ENCODE results near the gene POC1B. TPM values are rescaled to one million over a fixed set of nuclear protein-coding genes. Genes with fewer than 3 reads are reported as not detected.

Gene POC1B
- polyA plus RNA-seq, 1 donor from 2014 or later: 10.0 TPM

- no peak overlapping the region for H3K4me2 ChIP-seq (ENCODE audit: low read length)
- H3K9ac ChIP-seq (ENCODE audit: low read length): no peak overlapping the region
- TF ChIP-seq SMC3 (conservative IDR thresholded peaks at IDR 0.05; ENCODE audit: poor library complexity): peak; percentile 87
- TF ChIP-seq CTCF (IDR thresholded peaks at IDR 0.05; ENCODE audit: poor library complexity, severe bottlenecking): peak; percentile 85
- no peak for TF ChIP-seq REST (IDR thresholded peaks at IDR 0.05; ENCODE audit: borderline replicate concordance)
- TF ChIP-seq RAD21 (conservative IDR thresholded peaks at IDR 0.05): peak; percentile 90
- H3K36me3 ChIP-seq (ENCODE audit: insufficient read depth, low read length): no peaks in the 10 kb centered on the region
- H3K27me3 ChIP-seq (ENCODE audit: insufficient read depth, low read depth, low read length): no peaks in the 10 kb centered on the region
- no peaks in the 10 kb centered on the region for H4K20me1 ChIP-seq (ENCODE audit: insufficient read depth)
- no peaks in the 10 kb centered on the region for H3F3A ChIP-seq (ENCODE audit: insufficient read depth, low read length, poor library complexity, severe bottlenecking)
- H3K9me3 ChIP-seq (ENCODE audit: low read length): no peaks in the 10 kb centered on the region
- H3K9me2 ChIP-seq (ENCODE audit: insufficient read depth, low read length): no peaks in the 10 kb centered on the region
- H3K79me2 ChIP-seq (replicated peaks; ENCODE audit: insufficient read depth, low read length): no peaks in the 10 kb centered on the region
- H3K4me3 ChIP-seq (ENCODE audit: low read length): no peak overlapping the region
- no peak overlapping the region for H3K27ac ChIP-seq (ENCODE audit: low read length)
- H2AFZ ChIP-seq (ENCODE audit: low read depth, low read length): no peak overlapping the region
Measured at GRCh38 chr12:89542912-89543592, 17.2 kb upstream of the POC1B start.

- Histone ChIP-seq H2AFZ (ENCODE audit: low read depth, low read length) (no peak overlapping the region), H3K9me2 (ENCODE audit: insufficient read depth, low read length) (no peaks in the 10 kb centered on the region), H3K27me3 (ENCODE audit: insufficient read depth, low read depth, low read length) (no peaks in the 10 kb centered on the region), H3K36me3 (ENCODE audit: insufficient read depth, low read length) (no peaks in the 10 kb centered on the region), H3K27ac (ENCODE audit: low read length) (no peak overlapping the region), H3K4me2 (ENCODE audit: low read length) (no peak overlapping the region), H3K9me3 (ENCODE audit: low read length) (no peaks in the 10 kb centered on the region), H3F3A (ENCODE audit: insufficient read depth, low read length, poor library complexity, severe bottlenecking) (no peaks in the 10 kb centered on the region), H4K20me1 (ENCODE audit: insufficient read depth) (no peaks in the 10 kb centered on the region), H3K4me3 (ENCODE audit: low read length) (no peak overlapping the region), H3K79me2 (replicated peaks; ENCODE audit: insufficient read depth, low read length) (no peaks in the 10 kb centered on the region), H3K9ac (ENCODE audit: low read length) (no peak overlapping the region)
- no peak for TF ChIP-seq EP300 (conservative IDR thresholded peaks at IDR 0.05; ENCODE audit: poor library complexity, severe bottlenecking)
- no peak for TF ChIP-seq EZH2 (IDR thresholded peaks at IDR 0.05; ENCODE audit: borderline replicate concordance, insufficient read depth, low read length, poor library complexity, severe bottlenecking)
- no peak for TF ChIP-seq SMC3 (conservative IDR thresholded peaks at IDR 0.05; ENCODE audit: poor library complexity)
- no peak for TF ChIP-seq CTCF (IDR thresholded peaks at IDR 0.05; ENCODE audit: poor library complexity, severe bottlenecking)
- TF ChIP-seq TAF1 (IDR thresholded peaks at IDR 0.05; ENCODE audit: low read depth): no peak
- no peak for TF ChIP-seq RAD21 (conservative IDR thresholded peaks at IDR 0.05)
- no peak for TF ChIP-seq MXI1 (conservative IDR thresholded peaks at IDR 0.05; ENCODE audit: poor library complexity, severe bottlenecking)
- no peak for TF ChIP-seq REST (IDR thresholded peaks at IDR 0.05; ENCODE audit: borderline replicate concordance)
- TF ChIP-seq POLR2AphosphoS5 (IDR thresholded peaks at IDR 0.05): no peak
Measured at GRCh38 chr12:89542236-89542635, 16.4 kb upstream of the POC1B start.

All from neural cell (in vitro differentiated cells).